Mucosa of descending colon (tissue), 3 donors: ENCODE measurements around the gene NAP1L4. TPM values are rescaled to one million over a fixed set of nuclear protein-coding genes. Genes with fewer than 3 reads are reported as not detected.

Source experiments
- ATAC-seq: fragments of 200-7000 bp; cut with Tn5 transposase; one replicate; pipeline ENCODE4 v1.9.1; 2020; ENCODE audit warnings: mild to moderate bottlenecking, moderate library complexity
- DNase-seq, 3 donors: peaks; one replicate each; pipeline ENCODE4 v3.0.0-alpha.2; 2020
- H3K36me3 ChIP-seq: fragments of 200-600 bp; one replicate; pipeline ENCODE4 v1.8.0; 2021; ENCODE audit warnings: low read depth, mild to moderate bottlenecking
- H3K4me1 ChIP-seq: fragments of 200-600 bp; one replicate; pipeline ENCODE4 v1.8.0; 2021; ENCODE audit warnings: low read depth, mild to moderate bottlenecking
- H3K4me3 ChIP-seq: fragments of 200-600 bp; one replicate; pipeline ENCODE4 v1.8.0; 2021; ENCODE audit warnings: mild to moderate bottlenecking
- H3K9me3 ChIP-seq: fragments of 200-600 bp; one replicate; pipeline ENCODE4 v1.8.0; 2021; ENCODE audit warnings: mild to moderate bottlenecking
- intact Hi-C, 2 donors: fragments of 100-400 bp; cut with DNase I in 1 of 2; cut with micrococcal nuclease in 1 of 2; formaldehyde crosslinking; loops; one replicate each; pipeline versions ENCODE4 v1.11.0 to v1.11.1; 2022; cut with DNase I, micrococcal nuclease
- total RNA-seq, 3 donors: library from RNA; stranded (reverse); fragmentation: NEBNext Ultra II Directional in 2 of 3; extraction: Animal tissue kit (Norgen Biotek cat#: 25700) in 2 of 3; gene quantifications; one replicate each; pipeline versions ENCODE4 v1.2.1 to v1.2.4, GENCODE V29; 2021 to 2023
- TF ChIP-seq, protein P1 (sequence below): fragments of 200-600 bp; IDR thresholded peaks from one replicate; pipeline ENCODE4 v1.8.0; 2022; ENCODE audit warnings: antibody characterized with exemption, mild to moderate bottlenecking
- donor health status: DM: no; HTN: no; CAD: no; lungs with moderate emphysema.
- donor health status: DM: no; HTN: no; CAD: no.
- donor health status: DM: no; HTN: yes; CAD: no.

NAP1L4 gene
- total RNA-seq, 3 donors from 2014 or later, result 94.0 to 116 (median 99.8) TPM

DNA sequence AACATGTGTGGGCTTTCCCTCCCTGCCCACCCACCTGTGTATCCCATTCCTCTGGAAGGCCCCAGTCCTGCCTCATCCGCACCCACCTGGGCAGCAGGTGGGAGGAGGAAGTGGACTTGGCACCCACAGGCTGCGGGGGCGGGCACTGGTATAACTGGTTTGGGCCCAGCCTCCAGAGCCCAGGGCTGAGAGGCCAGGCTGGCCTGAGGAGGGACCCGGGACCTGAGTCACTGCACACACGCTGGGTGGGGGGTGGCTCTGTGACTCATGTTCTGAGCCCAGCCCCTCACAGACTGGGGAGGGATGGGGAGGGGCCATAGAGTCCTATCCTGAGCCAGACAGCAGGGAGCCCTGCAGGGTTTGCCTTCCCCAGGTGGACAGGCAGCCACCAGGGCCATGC, 79.6 kb downstream of the NAP1L4 start:
- intact Hi-C loops, result no loop called here
- Histone ChIP-seq H3K4me3 (no peak overlapping the region), H3K9me3 (no peaks in the 10 kb centered on the region), H3K36me3 (no peaks in the 10 kb centered on the region), H3K4me1 (peaks cover 29% of the 10 kb centered on the region)
- peak; percentile 95 to 96 (median 96) for DNase-seq
- ATAC-seq, result peak; percentile 88
- TF ChIP-seq, protein P1, sequence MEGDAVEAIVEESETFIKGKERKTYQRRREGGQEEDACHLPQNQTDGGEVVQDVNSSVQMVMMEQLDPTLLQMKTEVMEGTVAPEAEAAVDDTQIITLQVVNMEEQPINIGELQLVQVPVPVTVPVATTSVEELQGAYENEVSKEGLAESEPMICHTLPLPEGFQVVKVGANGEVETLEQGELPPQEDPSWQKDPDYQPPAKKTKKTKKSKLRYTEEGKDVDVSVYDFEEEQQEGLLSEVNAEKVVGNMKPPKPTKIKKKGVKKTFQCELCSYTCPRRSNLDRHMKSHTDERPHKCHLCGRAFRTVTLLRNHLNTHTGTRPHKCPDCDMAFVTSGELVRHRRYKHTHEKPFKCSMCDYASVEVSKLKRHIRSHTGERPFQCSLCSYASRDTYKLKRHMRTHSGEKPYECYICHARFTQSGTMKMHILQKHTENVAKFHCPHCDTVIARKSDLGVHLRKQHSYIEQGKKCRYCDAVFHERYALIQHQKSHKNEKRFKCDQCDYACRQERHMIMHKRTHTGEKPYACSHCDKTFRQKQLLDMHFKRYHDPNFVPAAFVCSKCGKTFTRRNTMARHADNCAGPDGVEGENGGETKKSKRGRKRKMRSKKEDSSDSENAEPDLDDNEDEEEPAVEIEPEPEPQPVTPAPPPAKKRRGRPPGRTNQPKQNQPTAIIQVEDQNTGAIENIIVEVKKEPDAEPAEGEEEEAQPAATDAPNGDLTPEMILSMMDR, result no peak

DNA sequence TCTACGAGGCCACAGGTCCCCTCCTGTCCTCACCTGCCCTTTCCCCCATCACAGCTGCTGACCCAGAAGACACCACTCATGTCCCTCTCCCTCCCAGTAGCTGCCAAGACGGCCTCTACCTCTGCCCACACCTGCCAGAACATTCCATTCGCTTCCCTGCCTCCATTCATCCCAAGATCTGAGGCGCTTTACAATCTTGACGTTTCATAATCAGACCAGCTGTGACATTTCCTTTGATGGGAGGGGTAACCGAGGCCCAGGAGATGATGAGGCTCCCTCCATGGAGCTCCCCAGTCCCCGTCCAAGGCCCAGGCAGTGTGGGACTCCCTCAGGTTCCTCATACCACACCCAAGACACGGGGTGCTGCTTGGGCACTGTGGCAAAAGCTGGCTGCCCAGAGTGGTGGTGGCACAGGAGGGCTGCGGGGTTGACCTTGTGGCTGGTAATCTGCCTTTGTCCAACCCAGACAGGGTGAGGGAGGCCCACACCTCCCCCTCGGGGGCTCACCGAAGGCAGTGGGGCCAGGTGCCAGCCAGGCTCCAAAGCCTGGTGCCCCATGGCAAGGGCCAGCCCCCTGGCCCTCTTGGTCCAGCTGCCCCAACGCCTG, 80.2 kb downstream of the NAP1L4 start:
- DNase-seq (peak in 2 of 3 donors; percentile 47 to 65), ATAC-seq (peak; percentile 57)
- no peaks in the 10 kb centered on the region for H3K36me3 ChIP-seq
- intact Hi-C loops, result no loop called here
- TF ChIP-seq, protein P1, result no peak
- H3K4me3 ChIP-seq, result no peak overlapping the region
- no peaks in the 10 kb centered on the region for H3K9me3 ChIP-seq
- H3K4me1 ChIP-seq, result peaks cover 29% of the 10 kb centered on the region

DNA sequence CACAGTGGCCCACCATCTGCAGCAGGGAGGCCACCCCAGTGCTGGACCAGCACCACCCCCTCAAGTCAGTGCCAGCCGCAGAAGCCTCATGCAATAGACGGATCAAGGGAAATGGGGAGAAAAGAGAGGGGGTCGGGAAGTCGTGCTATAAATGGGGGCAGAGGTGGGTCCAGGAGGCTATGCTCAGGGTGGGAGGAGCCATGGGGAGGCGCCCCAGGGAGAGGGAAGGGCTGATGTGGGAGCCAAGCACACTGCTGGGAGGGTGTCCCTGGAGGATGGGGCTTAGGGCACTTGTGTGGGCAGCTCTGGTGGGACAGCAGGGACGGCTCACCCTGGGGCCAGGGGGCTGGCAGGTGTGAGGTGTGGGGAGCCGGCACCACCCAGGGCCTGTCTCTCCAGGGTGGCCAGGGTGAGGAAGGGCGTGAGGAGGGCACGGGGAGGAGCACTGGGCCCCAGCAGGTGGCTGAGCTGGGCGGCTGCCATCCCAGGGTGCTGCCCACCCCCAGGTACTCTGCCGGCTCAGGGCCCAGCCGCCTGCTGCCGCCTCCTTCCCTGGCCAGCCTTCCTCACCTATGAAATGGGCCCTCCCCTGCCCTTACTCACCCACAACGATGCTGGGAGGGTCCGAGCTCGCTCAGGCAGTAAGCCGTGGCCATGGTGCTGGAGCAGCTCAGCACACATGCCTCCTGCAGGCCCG, 80.9 kb downstream of the NAP1L4 start:
- peak; percentile 47 to 79 (median 71) for DNase-seq
- H3K4me1 ChIP-seq, result peaks cover 29% of the 10 kb centered on the region
- peak; percentile 42 for ATAC-seq
- intact Hi-C loops, result no loop called here
- no peaks in the 10 kb centered on the region for H3K9me3 ChIP-seq
- H3K4me3 ChIP-seq, result no peak overlapping the region
- TF ChIP-seq, protein P1, result no peak
- no peaks in the 10 kb centered on the region for H3K36me3 ChIP-seq

DNA sequence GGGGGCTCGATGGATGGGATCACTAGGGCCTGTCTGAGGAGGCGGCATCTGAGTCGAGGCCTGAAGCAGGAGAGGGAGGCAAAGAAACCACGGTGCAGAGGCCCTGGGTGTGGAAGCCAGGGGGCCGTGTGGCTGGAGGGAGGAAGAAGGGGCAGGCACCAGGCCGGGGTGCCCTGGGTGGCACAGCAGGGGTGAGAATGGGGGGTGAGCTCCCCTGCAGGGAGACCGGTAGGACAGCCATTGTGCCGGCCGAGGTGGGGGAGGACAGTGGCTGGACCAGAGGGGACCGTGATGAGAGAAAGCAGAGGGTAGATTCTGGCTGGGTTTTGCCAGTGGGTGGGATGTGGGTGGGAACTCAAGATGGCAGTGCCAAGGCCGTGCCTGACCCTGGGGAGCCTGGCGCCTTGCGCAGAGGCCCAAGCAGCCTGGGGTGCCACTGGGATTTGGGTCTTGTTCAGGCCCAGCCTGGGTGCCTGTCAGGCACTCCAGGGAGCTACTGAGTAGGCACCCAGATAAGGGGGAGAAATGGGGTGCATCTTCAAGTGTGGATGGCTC, 81.7 kb downstream of the NAP1L4 start:
- no peak for ATAC-seq
- DNase-seq, result no peak
- no peak overlapping the region for H3K4me3 ChIP-seq
- TF ChIP-seq, protein P1, result no peak
- H3K36me3 ChIP-seq, result no peaks in the 10 kb centered on the region
- peaks cover 29% of the 10 kb centered on the region for H3K4me1 ChIP-seq
- H3K9me3 ChIP-seq, result no peaks in the 10 kb centered on the region
- intact Hi-C loops, result no loop called here

DNA sequence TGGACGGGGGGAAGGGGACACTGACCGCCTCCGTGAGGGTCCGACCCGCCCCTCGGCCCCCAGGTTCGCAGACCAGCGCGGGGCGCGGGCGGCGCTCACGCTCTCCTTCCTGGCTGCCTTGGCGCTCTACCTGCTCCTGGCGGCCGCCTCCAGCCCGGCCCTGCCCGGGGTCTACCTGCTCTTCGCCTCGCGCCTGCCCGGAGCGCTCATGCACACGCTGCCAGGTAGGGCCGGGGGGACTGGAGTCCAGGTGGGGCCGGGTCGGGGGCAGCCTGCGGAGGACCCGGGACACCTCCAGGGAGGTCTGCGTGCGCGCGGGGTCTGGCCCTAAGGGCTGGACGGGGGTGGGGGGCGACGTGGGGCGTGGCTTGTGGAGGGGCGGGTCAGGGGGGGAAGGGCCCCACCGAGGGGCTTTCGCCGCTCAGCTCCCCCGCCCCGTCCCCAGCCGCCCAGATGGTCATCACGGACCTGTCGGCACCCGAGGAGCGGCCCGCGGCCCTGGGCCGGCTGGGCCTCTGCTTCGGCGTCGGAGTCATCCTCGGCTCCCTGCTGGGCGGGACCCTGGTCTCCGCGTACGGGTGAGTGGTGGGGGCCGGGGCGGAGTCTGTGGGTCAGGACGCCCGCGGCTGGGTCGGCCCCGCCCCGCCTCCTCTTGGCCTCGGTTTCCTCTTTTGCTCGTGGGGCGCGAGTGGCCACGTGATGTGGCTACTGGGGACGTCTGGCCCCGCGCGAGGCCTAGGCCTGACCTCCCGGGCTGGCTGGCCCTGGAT, 82.8 kb downstream of the NAP1L4 start:
- DNase-seq (no peak), ATAC-seq (no peak)
- intact Hi-C loops, result no loop called here
- H3K9me3 ChIP-seq, result no peaks in the 10 kb centered on the region
- H3K36me3 ChIP-seq, result no peaks in the 10 kb centered on the region
- H3K4me1 ChIP-seq, result peaks cover 31% of the 10 kb centered on the region
- TF ChIP-seq, protein P1, result no peak
- H3K4me3 ChIP-seq, result no peak overlapping the region
